ENCODE data around the gene SPEG.

The SPEG gene

DNA sequence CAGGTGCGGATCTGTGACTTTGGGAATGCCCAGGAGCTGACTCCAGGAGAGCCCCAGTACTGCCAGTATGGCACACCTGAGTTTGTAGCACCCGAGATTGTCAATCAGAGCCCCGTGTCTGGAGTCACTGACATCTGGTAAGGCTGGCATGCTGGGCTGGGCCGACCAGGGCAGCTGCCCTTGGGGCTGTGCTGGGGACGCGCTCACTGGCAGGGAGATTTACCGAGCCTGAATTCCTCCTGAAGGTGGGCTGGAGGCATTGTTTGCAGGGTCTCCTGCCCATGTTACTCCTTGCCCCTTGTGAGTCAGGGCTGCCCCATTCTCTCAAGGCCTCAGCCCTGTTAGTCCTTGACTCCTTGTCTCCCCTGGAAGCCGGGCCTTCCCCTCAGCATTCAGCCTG is 45.4 kb downstream of the SPEG start:
- DNase-seq (ENCODE audit: low read depth): no peak

DNA sequence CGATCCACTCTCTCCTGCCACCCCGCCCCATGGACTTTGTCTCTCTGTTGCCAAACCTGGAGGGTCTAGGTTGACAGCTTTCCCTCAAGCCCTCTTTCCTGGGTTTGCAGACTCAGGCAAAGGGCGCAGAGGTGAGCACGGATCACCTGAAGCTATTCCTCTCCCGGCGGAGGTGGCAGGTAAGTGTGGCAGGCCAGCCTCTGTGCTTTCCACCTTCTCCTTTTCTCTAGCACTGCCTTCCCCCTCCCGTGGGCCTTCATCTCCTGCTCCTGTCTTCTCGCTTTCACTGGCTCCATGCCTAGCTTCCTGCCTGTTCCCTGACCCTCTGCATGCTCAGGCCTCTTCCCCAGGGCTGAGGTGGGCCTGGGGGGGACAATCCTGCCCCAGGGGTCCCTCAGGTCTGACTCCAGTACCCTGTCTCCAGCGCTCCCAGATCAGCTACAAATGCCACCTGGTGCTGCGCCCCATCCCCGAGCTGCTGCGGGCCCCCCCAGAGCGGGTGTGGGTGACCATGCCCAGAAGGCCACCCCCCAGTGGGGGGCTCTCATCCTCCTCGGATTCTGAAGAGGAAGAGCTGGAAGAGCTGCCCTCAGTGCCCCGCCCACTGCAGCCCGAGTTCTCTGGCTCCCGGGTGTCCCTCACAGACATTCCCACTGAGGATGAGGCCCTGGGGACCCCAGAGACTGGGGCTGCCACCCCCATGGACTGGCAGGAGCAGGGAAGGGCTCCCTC is 48.2 kb downstream of the SPEG start:
- DNase-seq (ENCODE audit: low read depth): no peak

DNA sequence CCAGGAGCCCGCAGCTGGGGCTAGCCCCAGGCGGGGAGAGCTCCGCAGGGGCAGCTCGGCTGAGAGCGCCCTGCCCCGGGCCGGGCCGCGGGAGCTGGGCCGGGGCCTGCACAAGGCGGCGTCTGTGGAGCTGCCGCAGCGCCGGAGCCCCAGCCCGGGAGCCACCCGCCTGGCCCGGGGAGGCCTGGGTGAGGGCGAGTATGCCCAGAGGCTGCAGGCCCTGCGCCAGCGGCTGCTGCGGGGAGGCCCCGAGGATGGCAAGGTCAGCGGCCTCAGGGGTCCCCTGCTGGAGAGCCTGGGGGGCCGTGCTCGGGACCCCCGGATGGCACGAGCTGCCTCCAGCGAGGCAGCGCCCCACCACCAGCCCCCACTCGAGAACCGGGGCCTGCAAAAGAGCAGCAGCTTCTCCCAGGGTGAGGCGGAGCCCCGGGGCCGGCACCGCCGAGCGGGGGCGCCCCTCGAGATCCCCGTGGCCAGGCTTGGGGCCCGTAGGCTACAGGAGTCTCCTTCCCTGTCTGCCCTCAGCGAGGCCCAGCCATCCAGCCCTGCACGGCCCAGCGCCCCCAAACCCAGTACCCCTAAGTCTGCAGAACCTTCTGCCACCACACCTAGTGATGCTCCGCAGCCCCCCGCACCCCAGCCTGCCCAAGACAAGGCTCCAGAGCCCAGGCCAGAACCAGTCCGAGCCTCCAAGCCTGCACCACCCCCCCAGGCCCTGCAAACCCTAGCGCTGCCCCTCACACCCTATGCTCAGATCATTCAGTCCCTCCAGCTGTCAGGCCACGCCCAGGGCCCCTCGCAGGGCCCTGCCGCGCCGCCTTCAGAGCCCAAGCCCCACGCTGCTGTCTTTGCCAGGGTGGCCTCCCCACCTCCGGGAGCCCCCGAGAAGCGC is 49.1 kb downstream of the SPEG start:
- no peak for DNase-seq (ENCODE audit: low read depth)

DNA sequence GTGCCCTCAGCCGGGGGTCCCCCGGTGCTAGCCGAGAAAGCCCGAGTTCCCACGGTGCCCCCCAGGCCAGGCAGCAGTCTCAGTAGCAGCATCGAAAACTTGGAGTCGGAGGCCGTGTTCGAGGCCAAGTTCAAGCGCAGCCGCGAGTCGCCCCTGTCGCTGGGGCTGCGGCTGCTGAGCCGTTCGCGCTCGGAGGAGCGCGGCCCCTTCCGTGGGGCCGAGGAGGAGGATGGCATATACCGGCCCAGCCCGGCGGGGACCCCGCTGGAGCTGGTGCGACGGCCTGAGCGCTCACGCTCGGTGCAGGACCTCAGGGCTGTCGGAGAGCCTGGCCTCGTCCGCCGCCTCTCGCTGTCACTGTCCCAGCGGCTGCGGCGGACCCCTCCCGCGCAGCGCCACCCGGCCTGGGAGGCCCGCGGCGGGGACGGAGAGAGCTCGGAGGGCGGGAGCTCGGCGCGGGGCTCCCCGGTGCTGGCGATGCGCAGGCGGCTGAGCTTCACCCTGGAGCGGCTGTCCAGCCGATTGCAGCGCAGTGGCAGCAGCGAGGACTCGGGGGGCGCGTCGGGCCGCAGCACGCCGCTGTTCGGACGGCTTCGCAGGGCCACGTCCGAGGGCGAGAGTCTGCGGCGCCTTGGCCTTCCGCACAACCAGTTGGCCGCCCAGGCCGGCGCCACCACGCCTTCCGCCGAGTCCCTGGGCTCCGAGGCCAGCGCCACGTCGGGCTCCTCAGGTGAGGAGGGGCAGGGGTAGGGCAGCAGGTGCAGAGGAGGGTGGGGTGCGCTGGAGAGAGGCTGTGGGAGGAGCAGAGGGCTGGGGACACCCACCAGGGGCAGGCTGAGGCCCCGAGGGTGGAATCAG is 49.9 kb downstream of the SPEG start:
- DNase-seq (ENCODE audit: low read depth): no peak

DNA sequence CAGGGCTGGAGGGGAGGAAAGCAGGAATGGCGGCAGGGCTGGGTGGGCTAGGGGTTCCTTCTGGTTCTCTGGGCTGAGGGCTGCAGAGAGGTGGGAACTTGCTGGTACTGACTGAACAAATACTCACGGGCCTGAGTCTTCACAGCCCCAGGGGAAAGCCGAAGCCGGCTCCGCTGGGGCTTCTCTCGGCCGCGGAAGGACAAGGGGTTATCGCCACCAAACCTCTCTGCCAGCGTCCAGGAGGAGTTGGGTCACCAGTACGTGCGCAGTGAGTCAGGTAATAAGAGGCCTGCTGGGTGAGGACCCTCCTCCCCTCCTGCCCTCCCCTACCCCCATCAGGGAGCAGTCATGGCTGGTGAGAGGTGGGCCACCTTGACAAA is 50.5 kb downstream of the SPEG start:
- no peak for DNase-seq (ENCODE audit: low read depth)

DNA sequence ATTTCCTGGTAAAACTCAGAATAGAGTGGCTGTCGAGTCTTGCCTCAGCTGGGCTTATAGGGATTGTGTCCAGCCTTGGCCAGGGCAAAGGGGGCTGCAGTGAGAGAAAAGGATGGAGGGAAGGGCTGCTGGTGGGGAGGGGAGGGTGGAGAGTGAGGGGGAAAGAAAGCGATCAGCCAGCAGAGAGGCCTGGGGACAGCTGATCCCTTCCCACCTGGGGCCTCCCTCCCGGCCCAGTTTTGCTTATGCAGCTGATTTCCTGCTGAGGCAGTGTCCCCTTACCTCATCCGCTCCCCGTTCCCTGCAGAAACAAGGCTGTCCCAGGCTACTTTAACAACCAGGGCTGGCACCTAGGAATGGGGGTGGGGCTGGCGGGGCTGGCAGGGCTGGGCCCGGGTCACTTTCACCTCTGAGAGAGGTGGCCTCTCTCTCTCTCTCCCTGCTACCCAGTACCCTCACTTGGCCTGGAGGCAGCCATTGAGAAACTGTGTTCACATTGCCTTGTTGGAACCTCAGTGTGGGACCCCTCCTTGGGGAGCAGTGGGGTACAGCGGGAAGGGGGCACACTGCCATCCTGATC is 51.8 kb downstream of the SPEG start:
- DNase-seq (ENCODE audit: low read depth): no peak

DNA sequence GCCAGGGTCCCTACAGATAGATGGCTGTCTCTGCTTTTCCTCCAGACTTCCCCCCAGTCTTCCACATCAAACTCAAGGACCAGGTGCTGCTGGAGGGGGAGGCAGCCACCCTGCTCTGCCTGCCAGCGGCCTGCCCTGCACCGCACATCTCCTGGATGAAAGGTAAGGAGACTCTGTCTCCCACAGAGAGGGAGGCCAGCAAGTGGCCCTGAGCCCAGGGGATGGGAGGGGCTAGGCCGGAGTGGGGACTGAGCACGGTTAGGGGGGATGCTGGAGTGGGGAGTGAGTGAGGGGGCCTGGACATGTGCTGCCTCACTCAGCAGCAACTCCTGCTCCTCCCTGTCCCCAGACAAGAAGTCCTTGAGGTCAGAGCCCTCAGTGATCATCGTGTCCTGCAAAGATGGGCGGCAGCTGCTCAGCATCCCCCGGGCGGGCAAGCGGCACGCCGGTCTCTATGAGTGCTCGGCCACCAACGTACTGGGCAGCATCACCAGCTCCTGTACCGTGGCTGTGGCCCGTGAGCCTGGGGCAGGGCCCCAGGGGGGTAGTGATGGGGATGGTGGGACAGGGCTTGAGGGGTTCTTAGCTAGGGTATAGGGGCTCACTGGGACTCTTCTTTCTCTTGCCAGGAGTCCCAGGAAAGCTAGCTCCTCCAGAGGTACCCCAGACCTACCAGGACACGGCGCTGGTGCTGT is 53.7 kb downstream of the SPEG start:
- no peak for DNase-seq (ENCODE audit: low read depth)

DNA sequence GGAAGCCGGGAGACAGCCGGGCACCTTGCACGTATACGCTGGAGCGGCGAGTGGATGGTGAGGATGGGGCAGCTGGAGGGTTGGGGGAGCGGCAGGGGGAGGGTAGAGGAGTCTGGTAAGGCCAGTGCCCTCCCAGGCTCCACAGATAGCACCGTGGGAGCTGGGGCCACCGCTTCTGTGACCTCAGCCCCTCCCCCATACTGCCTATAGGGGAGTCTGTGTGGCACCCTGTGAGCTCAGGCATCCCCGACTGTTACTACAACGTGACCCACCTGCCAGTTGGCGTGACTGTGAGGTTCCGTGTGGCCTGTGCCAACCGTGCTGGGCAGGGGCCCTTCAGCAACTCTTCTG is 54.2 kb downstream of the SPEG start:
- no peak for DNase-seq (ENCODE audit: low read depth)

DNA sequence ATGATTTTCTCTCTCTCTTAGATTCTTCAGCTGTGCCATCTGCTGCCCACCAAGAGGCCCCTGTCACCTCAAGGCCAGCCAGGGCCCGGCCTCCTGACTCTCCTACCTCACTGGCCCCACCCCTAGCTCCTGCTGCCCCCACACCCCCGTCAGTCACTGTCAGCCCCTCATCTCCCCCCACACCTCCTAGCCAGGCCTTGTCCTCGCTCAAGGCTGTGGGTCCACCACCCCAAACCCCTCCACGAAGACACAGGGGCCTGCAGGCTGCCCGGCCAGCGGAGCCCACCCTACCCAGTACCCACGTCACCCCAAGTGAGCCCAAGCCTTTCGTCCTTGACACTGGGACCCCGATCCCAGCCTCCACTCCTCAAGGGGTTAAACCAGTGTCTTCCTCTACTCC is 54.7 kb downstream of the SPEG start:
- no peak for DNase-seq (ENCODE audit: low read depth)

DNA sequence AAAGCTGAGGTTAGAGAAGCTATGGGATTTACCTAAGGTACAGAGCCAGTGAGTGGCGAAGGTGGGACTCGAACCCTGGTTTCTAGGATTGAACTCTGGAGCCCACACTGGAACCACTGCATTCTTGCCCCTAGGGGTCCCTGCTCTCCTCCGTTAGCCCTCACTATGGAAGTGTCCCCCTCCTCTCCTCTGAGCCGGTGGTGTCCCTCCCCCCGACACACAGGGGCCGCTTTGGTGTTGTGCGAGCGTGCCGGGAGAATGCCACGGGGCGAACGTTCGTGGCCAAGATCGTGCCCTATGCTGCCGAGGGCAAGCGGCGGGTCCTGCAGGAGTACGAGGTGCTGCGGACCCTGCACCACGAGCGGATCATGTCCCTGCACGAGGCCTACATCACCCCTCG is 55.5 kb downstream of the SPEG start:
- DNase-seq (ENCODE audit: low read depth): no peak

DNA sequence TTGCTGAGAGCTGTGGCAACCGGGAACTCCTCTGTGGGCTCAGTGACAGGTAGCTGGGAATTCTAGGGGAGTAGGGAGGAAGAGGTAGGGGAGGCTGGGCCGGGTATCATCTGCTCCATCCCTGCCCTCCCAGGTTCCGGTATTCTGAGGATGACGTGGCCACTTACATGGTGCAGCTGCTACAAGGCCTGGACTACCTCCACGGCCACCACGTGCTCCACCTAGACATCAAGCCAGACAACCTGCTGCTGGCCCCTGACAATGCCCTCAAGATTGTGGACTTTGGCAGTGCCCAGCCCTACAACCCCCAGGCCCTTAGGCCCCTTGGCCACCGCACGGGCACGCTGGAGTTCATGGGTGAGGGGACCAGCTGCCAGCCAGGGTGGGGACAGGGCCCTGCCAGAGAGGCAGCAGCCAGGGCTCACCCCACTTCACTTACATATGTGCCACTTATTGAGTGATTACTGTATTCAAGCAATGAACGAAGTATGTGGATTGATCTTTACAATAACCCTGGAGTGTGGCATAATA is 56.0 kb downstream of the SPEG start:
- no peak for DNase-seq (ENCODE audit: low read depth)

DNA sequence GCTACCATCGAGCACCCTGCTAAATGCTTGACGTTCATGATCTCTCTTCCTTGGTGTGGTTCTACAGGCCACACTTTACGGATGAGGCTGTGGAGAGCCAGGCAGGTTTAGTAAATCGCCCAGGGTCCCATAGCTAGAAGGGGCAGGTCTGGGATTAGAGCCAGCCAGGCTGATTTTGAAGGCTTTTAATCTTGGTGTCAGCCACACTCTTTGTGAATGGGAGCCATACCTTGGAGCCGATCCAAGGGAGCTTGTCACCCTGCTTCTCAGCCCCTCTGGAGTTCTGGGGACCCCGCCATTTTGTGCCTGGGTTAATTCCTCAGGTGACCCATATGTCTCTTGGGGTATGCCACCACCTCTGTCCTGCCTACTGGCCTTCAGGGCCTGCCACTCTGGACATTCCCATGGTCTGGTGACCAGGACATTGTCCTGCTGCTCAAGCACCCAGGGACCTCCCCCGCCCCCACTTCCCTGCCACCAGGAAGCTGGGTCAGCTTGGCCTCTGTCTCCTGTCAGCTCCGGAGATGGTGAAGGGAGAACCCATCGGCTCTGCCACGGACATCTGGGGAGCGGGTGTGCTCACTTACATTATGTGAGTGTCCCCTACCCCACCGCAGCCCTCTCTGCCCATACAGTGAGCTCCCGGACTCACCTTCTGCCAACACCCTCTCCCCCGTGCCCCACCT is 56.8 kb downstream of the SPEG start:
- no peak for DNase-seq (ENCODE audit: low read depth)

DNA sequence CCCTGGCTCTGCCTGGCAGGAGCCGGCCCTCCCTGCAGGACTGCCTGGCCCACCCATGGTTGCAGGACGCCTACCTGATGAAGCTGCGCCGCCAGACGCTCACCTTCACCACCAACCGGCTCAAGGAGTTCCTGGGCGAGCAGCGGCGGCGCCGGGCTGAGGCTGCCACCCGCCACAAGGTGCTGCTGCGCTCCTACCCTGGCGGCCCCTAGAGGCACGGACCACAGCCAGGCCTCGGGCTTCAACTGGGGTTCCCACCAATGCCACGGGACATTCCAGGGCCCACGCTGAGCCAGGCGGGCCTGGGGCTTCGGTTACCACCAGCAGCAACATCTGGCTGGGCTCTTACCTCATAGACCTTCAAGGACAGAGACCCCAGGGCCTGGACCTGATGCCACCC is 57.9 kb downstream of the SPEG start:
- DNase-seq (ENCODE audit: low read depth): no peak

DNA sequence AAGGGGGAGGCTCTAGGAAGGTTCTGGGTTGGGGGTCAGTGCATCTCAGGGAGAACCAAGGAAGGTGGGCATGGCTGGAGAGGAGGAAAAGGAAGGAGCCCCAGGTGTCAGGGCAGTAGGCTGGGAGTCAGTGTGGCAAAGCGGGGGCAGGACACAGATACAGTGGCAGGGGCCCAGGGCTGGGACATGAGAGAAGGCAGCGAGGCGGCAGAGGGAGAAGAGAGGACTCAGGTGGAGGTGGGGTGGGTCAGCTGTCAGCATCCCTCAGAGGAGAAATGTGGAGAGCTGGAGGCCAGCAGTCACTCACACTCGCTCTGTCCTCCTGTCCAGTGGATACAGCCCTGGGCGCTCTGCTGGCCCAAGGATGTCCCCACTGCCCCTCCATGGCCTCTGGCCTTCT is 58.4 kb downstream of the SPEG start:
- DNase-seq (ENCODE audit: low read depth): no peak

DNA sequence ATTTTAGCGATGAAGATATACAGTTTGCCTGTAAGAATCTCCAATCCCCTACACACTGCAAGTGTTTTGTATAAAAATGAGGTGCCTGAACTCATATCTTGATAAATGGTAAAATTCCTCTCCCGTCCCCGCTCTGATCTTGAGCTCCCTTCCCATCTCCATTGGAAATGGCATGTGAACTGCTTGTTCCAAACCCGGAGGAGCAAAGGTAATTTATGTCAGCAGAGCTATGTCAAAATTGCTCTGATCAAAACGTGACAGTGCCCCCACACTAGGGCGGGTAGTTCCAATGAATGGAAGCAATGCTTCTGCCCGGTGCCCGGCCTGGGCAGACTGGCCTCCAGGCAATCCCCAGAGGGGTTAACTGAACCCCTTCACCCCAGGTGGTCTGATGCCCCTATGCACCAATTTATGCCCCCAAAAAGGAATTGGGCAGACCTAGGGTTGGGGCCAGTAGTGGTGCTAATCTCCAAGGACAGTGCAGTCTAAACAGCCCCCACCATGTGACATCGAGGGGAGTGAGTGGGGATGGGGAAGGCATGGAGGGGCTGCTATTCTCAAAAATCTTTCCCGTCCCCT is 60.4 kb downstream of the SPEG start:
- DNase-seq (ENCODE audit: low read depth): no peak

DNA sequence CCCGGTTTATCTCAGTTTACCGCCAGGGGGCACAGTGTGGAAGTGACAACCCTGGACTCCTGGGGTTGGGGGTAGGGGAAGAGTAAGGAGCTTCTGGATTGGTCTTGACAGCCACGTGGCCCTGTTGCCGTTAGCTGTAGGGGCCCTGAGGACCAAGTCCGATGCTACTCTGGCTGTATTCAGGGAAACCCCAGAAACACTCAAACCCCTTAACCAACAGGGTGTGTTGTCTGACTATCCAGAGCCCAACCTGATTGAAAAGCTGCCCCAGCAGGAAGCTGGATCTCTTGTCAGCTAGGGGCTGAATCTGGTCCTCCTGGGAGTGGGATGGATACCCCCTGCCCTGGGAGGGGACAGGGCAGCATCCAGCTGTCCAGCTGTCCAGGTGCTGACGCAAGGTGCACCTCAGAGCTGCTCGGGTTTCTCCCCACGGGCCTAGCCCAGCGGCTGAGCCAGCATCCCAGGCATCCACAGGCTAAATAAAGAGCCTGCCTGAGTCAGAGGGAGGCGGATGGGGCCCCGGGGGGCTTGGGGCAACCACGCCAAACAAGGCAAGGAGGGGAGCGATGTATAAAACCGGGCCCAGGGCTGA is 61.0 kb downstream of the SPEG start:
- no peak for DNase-seq (ENCODE audit: low read depth)

DNA sequence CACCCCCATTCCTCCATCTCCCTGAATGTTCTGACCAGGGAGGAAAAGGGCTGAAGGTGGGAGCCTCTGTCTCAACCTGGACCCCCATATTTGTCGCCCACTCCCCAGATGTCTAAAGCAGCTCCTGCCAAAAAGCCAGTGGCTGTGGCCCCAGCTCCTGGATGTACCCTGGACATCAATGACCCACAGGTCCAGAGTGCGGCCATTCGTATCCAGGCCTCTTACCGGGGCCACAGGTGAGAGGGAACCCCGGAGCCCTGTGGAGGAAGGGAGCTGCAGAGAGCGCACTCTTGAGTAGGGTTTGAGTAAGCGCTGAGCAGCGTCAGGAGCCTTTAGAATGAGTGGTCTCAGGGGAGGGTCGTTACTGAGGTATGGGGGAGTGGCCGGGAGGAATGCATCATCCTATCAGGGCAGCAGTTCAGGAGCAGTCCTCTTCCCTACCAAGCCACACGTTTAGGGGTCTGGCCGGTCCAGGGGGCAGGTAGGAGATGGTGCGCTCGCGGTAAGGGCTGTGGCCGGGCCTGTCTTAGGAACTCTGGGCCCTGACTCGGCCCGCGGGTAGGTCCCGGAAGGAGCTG is 61.7 kb downstream of the SPEG start:
- no peak for DNase-seq (ENCODE audit: low read depth)

DNA sequence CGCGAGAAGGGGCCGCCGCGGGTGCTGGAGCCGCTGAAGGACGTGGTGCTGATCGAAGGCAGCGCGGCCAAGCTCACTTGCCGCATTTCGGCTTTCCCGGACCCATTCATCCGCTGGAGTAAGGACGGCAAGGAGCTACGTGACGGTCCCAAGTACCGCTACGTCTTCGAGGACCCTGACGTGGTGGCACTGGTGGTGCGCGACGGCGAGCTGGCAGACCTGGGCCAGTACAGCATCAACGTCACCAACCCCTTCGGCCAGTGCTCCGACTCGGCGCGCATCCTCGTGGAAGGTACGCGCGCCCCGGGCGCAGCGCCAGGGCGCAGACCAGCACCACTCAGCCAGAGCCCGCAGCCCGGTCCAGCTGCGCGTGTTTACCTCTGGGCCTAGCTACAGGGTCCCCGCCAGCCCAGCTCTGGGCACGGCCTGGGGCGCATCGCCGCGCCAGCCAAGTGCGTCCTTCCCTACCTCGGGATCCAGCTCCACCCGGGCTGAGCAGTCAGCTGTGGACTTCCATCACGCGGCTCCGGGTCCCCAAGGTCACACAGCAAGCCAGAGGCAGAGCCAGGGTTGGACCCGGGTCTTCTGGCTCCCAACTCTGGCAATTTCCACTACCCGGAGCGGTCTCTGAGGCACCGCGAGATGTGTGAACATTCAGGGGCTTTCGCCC is 62.3 kb downstream of the SPEG start:
- DNase-seq (ENCODE audit: low read depth): no peak

Data from activated T-helper 1 cell treated with Interleukin-2 at 50 U/mL for 16 hours (primary cell).